HG03432 (cell line): ENCODE results near the gene HIGD2B.
A peak's percentile ranks its signal among the peaks of the same experiment; 100 is the strongest.
"Not testable (repeated sequence)": the region's sequence is repeated elsewhere in the genome, so short reads cannot be mapped to it uniquely, and the experiment has no call there.

Experiments
- ATAC-seq: cut with Tn5 transposase; IDR thresholded peaks from one replicate; pipeline ENCODE4 v1.9.1; 2021; ENCODE audit warnings: mild to moderate bottlenecking, moderate library complexity; ENCODE audit not compliant: unreplicated experiment

HIGD2B gene

DNA sequence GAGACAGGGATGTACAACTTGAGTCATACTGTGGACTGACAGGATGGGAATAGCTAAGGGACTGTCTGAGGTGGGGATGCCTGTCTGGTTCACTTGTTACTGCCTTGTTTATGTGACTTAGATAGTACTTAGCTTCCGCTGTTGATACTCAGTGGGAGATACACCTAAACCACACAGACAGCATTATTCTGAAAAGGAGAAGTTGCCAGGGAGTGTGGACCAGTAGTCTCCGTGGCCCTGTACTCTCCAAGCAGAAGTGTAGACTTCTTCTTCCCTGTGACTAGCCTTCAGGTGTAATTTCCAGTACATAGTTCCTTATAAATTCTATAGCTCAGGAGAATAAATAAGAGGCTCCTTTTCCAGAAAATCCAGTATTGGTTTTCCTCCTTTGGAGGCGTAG is 5.1 kb downstream of the HIGD2B start:
- ATAC-seq = no peak

DNA sequence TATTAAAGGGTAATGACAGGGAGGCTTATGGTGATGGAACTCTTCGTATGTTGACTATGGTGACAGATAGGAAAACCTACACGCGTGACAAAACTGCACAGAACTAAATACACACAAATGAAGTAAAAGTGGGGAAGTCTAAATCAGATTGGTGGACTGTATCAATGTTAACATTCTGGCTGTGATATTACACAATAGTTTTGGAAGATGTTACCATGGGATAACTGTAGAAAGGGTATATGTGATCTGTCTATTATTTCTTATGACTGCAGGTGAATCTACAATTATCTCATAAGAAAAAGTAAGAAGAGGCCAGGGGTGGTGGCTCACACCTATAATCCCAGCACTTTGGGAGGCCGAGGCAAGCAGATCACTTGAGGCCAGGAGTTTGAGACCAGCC is 9.1 kb downstream of the HIGD2B start:
- no peak for ATAC-seq

DNA sequence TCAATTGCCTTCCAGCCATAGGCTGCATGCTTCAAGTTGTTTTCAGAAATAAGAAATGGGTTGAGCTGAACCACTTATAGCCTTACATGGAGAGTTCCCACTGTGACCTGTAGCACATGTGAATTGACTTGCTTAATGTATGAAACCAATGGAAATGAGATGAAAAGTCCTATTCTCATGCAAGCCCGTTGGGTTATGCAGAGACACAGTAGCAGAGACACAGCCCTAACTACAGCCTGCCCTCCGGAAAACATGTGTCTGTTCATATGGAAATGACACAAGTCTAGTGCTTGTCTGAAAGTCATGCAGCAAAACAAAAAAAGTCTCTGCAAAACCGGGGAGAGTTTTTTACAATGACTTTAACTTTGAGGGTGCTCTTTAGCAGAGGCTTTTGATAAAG is 14.5 kb downstream of the HIGD2B start:
- no peak for ATAC-seq

DNA sequence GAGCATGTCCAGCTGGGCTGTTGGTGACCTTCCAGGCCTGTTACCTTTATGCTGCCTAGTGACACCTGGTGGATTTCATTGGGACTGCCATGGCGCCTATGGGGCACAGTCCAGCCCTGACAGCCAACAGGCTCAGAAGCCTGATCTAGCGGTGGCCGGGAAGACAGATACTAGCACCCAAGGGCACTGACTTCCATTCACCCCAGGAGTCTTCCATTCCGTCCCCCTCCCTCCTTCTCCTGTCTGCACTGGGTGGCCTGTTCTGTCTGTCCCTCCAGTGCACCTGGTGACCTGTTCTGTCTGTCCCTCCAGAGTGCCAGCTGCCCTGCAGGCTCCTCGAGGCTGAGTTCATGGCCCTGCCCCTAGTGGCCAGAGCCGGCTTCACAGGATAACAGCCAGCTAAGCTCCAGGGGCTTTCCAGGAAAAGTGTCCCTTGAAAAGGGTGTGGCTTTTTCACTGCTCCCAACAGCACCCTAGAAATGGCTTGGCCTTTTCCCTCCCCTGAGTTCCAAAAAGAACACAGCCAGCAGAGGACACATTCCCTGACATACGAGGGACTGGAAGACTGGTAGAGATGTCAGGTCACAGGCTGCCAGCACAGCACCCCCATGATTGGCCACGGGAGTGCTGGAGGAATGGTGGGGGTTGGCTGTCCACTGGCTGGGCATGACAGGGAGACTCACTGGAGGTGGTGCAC is 15.2 kb downstream of the HIGD2B start:
- ATAC-seq = peak; percentile 90

DNA sequence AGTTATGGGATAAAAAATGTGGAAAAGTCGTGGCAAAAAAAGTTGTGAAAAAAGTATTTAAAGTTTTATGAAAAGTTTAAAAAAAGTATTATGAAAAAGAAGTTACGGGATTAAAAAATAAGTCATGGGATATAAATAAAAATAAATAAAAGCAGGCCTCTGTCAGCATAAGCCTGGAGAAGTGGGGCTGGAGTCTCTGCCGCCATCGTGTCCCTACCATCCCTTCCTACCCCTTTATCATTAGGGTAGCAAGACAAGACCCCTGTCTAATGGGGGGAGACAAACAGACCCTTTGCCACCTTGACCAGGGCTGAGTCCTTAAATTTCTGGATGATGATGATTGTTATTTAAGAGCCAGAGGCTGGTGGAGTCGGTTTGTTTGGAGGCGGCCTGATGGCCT is 16.2 kb downstream of the HIGD2B start:
- ATAC-seq = not testable (repeated sequence)

DNA sequence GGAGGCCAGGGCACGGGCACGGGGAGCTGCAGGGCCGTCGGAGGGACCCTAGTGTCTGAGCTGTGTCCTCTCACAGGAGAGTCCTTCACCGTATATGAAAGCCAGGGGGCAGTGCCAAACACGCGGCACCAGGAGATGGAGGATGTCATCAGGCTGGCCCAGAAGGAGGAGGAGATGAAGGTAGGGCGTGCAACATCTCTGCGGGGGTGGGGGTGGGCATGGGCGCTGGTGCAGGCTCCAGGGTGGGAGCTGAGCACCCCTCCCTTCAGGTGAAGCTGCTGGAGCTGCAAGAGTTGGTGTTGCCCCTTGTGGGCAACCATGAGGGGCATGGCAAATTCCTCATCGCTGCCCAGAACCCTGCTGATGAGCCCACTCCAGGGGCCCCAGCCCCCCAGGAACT is 20.3 kb downstream of the HIGD2B start:
- ATAC-seq = not testable (repeated sequence)

DNA sequence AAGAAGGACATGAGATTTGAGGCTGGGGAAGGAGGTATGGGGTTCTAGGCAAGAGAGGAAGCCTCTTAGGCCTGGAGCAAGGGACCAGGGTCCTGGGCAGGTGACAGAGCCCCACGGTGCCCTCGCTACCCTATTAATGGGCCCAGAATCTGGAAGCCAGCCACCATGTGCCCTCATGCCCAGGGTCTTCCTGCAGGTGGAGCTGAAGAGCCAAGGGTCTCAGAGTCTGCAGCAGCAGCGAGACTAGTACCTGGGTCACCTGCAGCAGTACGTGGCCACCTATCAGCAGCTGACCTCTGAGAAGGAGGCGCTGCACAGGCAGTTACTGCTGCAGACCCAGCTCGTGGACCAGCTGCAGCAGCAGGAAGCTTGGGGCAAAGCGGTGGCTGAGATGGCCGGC is 22.1 kb downstream of the HIGD2B start:
- not testable (repeated sequence) for ATAC-seq

DNA sequence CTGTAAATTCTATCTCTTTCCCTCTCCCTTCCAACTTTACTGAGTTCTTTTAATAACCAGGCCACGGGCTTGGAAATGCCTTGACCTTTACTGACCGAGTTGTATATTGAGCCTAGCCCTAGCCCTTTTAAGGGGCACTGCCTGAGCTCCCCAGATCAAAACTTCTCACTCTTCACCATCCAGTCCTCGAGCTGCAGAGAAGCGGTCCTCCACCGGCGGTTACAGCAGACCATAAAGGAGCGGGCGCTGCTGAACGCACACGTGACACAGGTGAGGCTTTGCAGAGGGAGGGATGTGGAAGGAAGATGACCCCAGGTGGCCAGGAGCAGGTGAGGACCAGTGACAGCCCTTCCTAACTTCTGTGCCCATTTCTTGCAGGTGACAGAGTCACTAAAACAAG is 24.9 kb downstream of the HIGD2B start:
- not testable (repeated sequence) for ATAC-seq

DNA sequence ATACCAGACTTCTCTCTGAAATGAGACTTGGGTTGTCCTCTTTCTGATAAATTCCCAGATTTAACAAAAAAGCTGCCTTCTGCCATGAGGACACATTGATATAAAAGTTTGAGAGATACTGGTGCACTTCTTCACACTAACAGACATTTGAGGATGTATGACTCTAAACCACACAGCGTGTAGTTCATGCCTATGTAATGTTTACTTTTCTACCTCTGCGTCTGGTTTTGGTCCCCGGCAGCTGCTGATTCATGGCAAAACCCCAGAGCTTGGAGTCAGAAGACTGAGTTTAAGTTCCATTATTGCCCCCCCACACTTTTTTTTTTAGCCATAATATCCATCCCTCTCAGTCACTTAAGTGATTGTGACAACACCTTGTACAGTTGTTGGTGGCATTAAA is 30.0 kb downstream of the HIGD2B start:
- not testable (repeated sequence) for ATAC-seq

DNA sequence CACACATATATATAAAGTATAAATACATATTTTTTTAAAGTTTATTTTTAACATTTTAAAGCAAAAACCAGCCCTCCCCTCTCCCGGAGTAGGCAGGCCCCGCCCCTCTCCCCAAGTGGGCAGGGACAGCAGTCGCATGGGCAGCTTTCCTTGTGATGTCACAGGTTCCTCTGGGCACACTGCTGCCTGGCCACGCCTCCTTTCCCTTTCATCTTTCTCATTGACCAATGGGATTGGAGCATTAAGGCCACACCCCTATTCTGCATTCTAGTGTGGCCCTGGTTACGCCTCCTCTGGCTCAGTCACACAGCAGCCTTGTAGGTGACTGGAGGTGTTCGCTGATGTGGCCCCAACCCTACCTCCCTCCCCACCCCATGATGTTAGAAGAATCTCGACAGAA is 31.6 kb downstream of the HIGD2B start, which contains the start of gene GOLGA6B:
Gene GOLGA6B, plus strand, starts transcription at position 301 of the 400 bp plus-strand sequence. Its CDS starts 41 bp downstream, at position 342.
- not testable (repeated sequence) for ATAC-seq

DNA sequence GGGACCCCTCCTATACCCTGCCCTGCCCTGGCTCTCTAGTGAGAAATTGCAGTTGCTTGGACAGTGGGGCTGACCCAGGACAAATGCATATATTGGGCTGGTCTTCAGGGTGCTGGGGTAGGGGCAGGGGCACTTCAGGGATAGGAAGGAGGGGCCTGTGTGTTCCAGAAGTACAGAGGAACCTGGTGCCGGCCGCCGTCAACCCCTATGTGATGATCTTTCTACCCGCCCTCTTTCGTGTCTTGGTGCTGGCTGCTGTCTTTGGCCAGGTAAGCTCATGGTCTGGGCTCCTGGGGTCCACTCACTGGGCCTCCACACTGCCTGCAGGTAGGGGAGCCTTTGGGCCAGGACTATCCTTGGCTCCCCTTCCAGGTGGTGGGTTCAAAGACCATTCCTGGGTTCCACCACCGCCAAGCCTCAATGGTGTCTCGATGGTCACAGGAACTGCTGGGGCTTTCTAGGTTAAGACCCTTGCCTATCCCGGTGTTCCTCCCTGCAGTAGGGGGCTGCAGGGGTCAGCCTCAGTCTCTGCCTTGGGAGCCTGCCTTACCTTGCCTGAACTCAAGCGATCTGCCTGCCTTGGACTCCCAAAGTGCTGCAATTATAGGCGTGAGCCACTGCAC is 37.2 kb downstream of the HIGD2B start:
- ATAC-seq = not testable (repeated sequence)

DNA sequence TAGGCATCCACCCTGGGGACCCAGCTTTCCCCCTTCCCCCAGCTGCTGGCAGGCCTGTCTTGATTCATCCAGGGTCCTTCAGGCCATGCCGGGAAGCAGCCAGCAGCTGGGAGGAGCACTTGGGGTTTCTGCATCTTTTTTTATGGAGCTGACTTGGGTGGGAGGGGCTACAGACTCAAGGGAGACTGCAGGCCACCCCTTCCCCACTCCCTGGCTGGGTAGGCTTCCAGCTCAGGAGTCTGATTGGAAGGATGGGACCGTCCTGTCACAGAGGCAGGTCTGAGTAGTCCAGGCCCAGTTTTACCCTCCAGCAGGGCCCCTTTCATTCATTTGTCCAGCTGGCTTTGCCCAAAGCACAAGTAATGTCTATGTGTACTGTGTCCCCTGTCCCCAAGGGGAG is 43.7 kb downstream of the HIGD2B start:
- ATAC-seq = not testable (repeated sequence)

DNA sequence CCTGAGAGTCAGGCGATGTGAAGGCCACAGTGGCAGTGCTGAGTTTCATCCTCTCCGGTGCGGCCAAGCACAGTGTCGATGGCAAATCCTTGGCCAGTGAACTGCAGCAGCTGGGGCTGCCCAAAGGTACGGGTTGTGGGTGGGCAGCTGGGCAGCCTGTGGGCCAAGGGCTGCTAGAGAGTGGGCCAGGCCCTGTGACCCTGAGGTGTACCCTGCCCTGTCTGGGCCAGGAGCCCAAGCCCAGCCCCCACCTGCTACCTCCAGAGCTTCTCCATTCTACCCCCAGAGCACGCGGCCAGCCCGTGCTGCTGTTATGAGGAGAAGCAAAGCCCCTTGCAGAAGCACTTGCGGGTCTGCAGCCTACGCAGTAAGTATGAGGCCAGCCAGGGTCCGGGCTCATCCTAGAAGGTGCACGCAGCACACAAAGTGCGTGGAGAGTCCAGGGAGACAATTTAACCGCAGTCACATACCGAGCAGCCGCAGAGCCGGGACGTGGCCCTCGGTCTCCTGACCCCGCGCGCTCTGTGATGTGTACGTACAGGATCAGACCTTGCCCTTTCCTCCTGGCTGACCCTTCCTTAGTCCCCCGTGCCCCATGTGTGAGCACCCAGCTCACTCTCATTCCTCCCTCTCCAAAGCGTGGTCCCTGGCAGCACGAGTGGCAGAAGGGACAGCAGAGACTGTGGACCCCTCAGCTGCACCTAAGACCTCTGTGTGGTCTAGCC is 46.1 kb downstream of the HIGD2B start:
- ATAC-seq = not testable (repeated sequence)

DNA sequence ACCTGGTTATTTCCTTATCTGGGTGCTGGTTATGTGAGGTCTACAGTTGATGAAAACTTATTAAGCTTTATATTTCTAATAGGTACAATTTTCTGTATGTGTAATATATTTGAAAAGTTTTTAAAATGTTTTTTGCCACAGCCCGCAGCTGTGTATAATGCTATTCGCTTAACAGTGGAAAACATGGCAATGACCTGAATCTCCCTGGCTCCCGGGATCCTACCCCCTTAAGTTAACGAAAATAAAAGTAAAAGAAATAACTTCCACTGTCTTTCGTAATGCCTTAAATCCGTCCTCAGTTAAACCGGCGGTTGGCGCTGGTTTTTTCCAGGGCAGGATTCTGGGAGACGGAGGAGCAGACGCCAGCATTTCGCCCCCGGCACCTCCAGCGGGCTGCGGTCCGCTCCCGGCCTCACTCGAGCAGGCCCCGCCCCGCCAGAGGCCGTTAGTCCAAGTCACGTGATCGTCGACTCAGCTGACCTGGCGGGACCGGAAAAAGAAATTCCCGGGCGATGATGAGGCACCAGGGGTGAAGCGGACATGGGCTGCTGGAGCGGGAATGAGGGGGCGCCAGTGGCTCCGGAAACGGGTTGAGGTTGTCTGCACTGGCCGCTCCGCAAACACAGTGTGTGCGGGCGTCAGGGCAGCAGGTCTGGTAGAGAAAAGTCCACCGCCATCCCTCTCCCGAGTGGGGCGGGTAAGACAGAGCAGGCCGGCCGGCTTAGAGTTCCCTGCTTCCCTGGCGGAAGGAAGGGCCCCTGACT is 49.3 kb downstream of the HIGD2B start:
- ATAC-seq = peak; percentile 69

DNA sequence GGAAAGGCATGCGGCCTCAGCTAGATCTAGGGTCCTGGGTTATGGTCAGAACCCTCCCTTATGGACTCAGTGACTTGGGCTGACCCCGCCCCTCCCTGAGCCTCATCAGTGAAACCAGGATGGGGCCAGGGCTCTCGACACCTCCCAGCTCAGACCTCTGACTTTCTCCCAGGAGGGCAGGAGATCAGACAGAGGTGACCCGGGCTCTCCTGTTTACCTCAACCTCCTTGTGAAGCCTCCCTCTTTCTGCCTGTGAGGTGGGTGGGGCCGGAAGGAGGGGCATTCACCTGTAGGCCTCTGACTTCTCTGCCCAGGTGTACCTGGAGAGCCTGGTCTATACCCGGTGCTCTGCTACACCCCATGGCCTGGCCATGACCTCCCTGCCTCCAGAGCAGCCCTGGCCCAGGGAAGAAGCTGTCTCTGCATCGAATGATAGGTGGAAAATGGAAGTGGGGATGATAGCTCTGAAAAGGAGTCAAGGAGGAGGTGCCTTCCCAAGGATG is 56.9 kb downstream of the HIGD2B start:
- ATAC-seq = not testable (repeated sequence)

DNA sequence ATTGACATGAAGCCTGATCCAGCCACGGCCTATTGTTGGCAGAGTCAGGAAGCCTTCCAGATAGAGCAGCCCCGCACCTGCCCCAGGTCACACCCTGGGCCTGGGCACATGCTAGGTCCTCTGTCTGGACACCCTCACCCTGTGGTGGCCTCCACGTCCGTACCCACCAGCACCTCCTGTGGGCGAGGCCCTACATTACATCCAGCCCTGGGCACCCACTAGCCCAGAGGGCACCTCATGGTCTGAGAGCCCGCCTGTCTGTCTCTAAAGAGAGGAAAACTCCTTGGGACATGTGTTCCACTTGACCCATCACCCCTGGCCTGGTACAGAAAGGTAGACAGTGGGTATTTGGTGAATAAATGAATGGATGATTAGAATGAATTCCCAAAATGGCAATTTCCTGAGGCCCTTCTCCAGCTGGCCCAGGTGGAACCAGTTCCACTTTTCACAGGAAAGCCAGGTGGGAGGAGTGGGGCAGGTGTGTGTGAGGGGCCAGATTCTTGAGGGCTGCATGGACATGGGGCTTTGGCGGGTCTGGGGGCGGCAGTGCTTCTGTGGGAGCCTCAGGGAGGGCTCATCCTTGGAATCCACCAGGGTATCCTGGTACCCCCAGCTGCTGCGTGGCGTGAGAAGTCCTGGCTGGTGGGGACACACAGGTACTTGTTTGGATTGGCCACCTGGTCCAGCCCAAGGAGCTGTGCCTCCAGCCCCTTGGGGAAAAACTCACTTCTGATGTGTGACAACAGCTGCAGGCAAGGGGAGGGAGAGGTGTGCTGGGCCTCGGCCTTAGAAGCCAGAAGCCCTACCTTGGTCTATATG is 57.5 kb downstream of the HIGD2B start:
- ATAC-seq = not testable (repeated sequence)

DNA sequence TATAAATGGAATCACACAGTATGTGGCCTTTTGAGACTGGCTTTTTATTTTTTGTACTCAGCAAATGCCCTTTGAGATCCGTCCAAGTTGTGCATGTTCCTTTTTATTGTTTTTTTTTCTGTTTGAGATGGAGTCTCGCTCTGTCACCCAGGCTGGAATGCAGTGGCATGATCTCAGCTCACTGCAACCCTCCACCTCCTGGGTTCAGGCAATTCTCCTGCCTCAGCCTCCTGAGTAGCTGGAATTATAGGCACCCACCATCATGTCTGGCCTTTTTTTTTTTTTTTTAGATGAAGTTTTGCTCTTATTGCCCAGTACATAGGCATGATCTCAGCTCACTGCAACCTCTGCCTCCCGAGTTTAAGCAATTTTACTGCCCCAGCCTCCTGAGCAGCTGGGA is 59.8 kb downstream of the HIGD2B start:
- not testable (repeated sequence) for ATAC-seq
